Naive thymus-derived CD4-positive, alpha-beta T cell (primary cell): ENCODE measurements around the gene TREML2. TPM values are rescaled to one million over a fixed set of nuclear protein-coding genes. Genes with fewer than 3 reads are reported as not detected.

Experiments
- ATAC-seq: fragments of 150-1000 bp; cut with Tn5 transposase; 2 replicates; pipeline ENCODE4 v1.10.0; 2021; ENCODE audit warnings: mild to moderate bottlenecking, moderate library complexity
- CTCF ChIA-PET: fragments of 350-600 bp; sonication (Branson Sonifier 250); formaldehyde crosslinking; loops from one replicate; lab custom pipeline; 2021; ENCODE audit warnings: antibody characterized with exemption; lab: Charles Lee
- POLR2A ChIA-PET: fragments of 350-600 bp; sonication (Branson Sonifier 250); formaldehyde crosslinking; loops from one replicate; lab custom pipeline; 2021; ENCODE audit warnings: antibody characterized with exemption, inconsistent platforms; lab: Charles Lee
- DNase-seq, 9 donors: peaks; one replicate each; pipeline versions ENCODE4 v3.0.0 to v3.0.0-alpha.2; 2020 to 2022; ENCODE audit warnings: mixed read lengths in 1 of 9
- H3K27ac ChIP-seq: one replicate; pipeline ENCODE4 v1.7.0; 2013; ENCODE audit warnings: mild to moderate bottlenecking, low read depth, low read length, moderate library complexity
- H3K27me3 ChIP-seq, 2 donors: one replicate each; pipeline ENCODE4 v1.7.0; 2013; ENCODE audit warnings: low read length in 2 of 2, mild to moderate bottlenecking in 2 of 2, moderate library complexity in 2 of 2; ENCODE audit not compliant: control insufficient read depth in 2 of 2, insufficient read depth in 2 of 2
- H3K36me3 ChIP-seq, 3 experiments: 1 replicate in 2 of 3; 2 replicates in 1 of 3; pipeline ENCODE4 v1.7.0; 2013; ENCODE audit warnings: low read length in 3 of 3, mild to moderate bottlenecking in 3 of 3, moderate library complexity in 1 of 3; ENCODE audit not compliant: insufficient read depth in 3 of 3, control insufficient read depth in 2 of 3
- H3K4me1 ChIP-seq, 2 donors: one replicate each; pipeline ENCODE4 v1.7.0; 2013; ENCODE audit warnings: low read length in 2 of 2, mild to moderate bottlenecking in 2 of 2, moderate library complexity in 1 of 2; ENCODE audit not compliant: control insufficient read depth in 2 of 2, insufficient read depth in 2 of 2
- H3K4me3 ChIP-seq: 2 replicates; pipeline ENCODE4 v1.7.0; 2013; ENCODE audit warnings: mild to moderate bottlenecking, low read length
- H3K9me3 ChIP-seq, 3 experiments: 1 replicate in 2 of 3; 2 replicates in 1 of 3; pipeline ENCODE4 v1.7.0; 2013; ENCODE audit warnings: low read length in 3 of 3; ENCODE audit not compliant: control insufficient read depth in 2 of 3
- H3K27ac Mint-ChIP-seq, 9 donors: one replicate each; pipeline ENCODE4 v1.8.0; 2020 to 2022; ENCODE audit warnings: mixed read lengths in 9 of 9, mild to moderate bottlenecking in 8 of 9, moderate library complexity in 5 of 9, inconsistent platforms in 2 of 9
- H3K27me3 Mint-ChIP-seq, 5 donors: one replicate each; pipeline ENCODE4 v1.8.0; 2021 to 2022; ENCODE audit warnings: mixed read lengths in 5 of 5, mild to moderate bottlenecking in 1 of 5
- H3K36me3 Mint-ChIP-seq, 5 donors: one replicate each; pipeline ENCODE4 v1.8.0; 2020 to 2022; ENCODE audit warnings: mixed read lengths in 5 of 5, mild to moderate bottlenecking in 3 of 5, inconsistent platforms in 1 of 5
- H3K4me1 Mint-ChIP-seq, 7 donors: one replicate each; pipeline ENCODE4 v1.8.0; 2020 to 2022; ENCODE audit warnings: mixed read lengths in 7 of 7, mild to moderate bottlenecking in 3 of 7, inconsistent platforms in 1 of 7
- H3K4me3 Mint-ChIP-seq, 10 donors: one replicate each; pipeline ENCODE4 v1.8.0; 2020 to 2022; ENCODE audit warnings: mild to moderate bottlenecking in 10 of 10, mixed read lengths in 10 of 10, moderate library complexity in 6 of 10, inconsistent platforms in 2 of 10
- H3K9me3 Mint-ChIP-seq, 11 donors: one replicate each; pipeline ENCODE4 v1.8.0; 2020 to 2022; ENCODE audit warnings: mixed read lengths in 11 of 11, mild to moderate bottlenecking in 4 of 11, inconsistent platforms in 1 of 11, moderate library complexity in 1 of 11
- intact Hi-C, 2 donors: fragments of 100-400 bp; cut with micrococcal nuclease; formaldehyde crosslinking; loops; one replicate each; pipeline ENCODE4 v1.15.1; 2023
- polyA plus RNA-seq, 2 donors: library from polyadenylated mRNA; unstranded; fragments of 300-500 nt; fragmentation: Illumina TruSeq; gene quantifications; one replicate each; pipeline ENCODE4 v1.2.3, GENCODE V29; 2021
- total RNA-seq, 6 experiments: library from RNA in 5 of 6; stranded (reverse) in 5 of 6; gene quantifications; 1 replicate in 5 of 6; 2 replicates in 1 of 6; pipeline ENCODE4 v1.2.3 and lab custom pipeline; 2021 to 2026

TREML2 gene
- total and polyA plus RNA-seq, 7 experiments from 2014 or later: 0.54 to 19.8 (median 3.7) TPM

GRCh38 chr6:41171908-41172307 is 29.0 kb downstream of the TREML2 start:
- Mint-ChIP-seq H3K4me1 (peaks cover 0 to 2% (median 0%) of the 10 kb centered on the region in 7 donors), H3K27ac (no peak overlapping the region), H3K4me3 (no peak overlapping the region), H3K27me3 (peaks cover 0 to 23% (median 0%) of the 10 kb centered on the region in 5 donors), H3K36me3 (peaks cover 0 to 7% (median 0%) of the 10 kb centered on the region in 5 donors), H3K9me3 (peaks cover 0 to 1% (median 0%) of the 10 kb centered on the region in 11 donors)
- intact Hi-C loops: no loop called here
- Histone ChIP-seq H3K27me3 (no peaks in the 10 kb centered on the region), H3K4me3 (no peak overlapping the region), H3K36me3 (no peaks in the 10 kb centered on the region), H3K4me1 (no peaks in the 10 kb centered on the region), H3K9me3 (no peaks in the 10 kb centered on the region), H3K27ac (no peak overlapping the region)
- ChIA-PET CTCF (interaction anchor here (1.1 kb wide), 1 partner anchor 108 kb away, joined by 3 read pairs; no protein-coding TSS in a partner anchor), POLR2A (no interaction called here)
- ATAC-seq (no peak), DNase-seq (no peak)

GRCh38 chr6:41170547-41171160 is 30.3 kb downstream of the TREML2 start:
- ATAC-seq: no peak
- H3K4me3 ChIP-seq: no peak overlapping the region
- Mint-ChIP-seq H3K9me3 (peaks cover 0 to 1% (median 0%) of the 10 kb centered on the region in 11 donors), H3K27me3 (peaks cover 0 to 19% (median 0%) of the 10 kb centered on the region in 5 donors), H3K4me1 (peaks cover 0 to 2% (median 0%) of the 10 kb centered on the region in 7 donors), H3K4me3 (no peak overlapping the region), H3K27ac (no peak overlapping the region), H3K36me3 (peaks cover 0 to 7% (median 0%) of the 10 kb centered on the region in 5 donors)
- ChIA-PET CTCF (interaction anchor here (0.9 to 1.2 kb wide), 2 partner anchors 11 to 12 kb away, joined by 4 to 5 read pairs; no protein-coding TSS in a partner anchor), POLR2A (no interaction called here)
- intact Hi-C loops: no loop called here
- H3K27me3 ChIP-seq: no peaks in the 10 kb centered on the region
- no peaks in the 10 kb centered on the region for H3K36me3 ChIP-seq
- H3K27ac ChIP-seq: no peak overlapping the region
- H3K9me3 ChIP-seq: no peaks in the 10 kb centered on the region
- H3K4me1 ChIP-seq: no peaks in the 10 kb centered on the region
- no peak for DNase-seq

- peaks cover 0 to 24% (median 0%) of the 10 kb centered on the region in 5 donors for H3K27me3 Mint-ChIP-seq
- ATAC-seq: no peak
- intact Hi-C loops: no loop called here
- no peaks in the 10 kb centered on the region for H3K4me1 ChIP-seq
- H3K4me1 Mint-ChIP-seq: peaks cover 0 to 6% (median 0%) of the 10 kb centered on the region in 7 donors
- peaks cover 0 to 7% (median 0%) of the 10 kb centered on the region in 5 donors for H3K36me3 Mint-ChIP-seq
- no peaks in the 10 kb centered on the region for H3K36me3 ChIP-seq
- H3K27ac Mint-ChIP-seq: peak overlapping the region in 1 of 9 donors; percentile 57
- ChIA-PET CTCF (interaction anchor here (1.1 to 1.2 kb wide), 2 partner anchors 9 to 15 kb away, joined by 3 to 4 read pairs; no protein-coding TSS in a partner anchor), POLR2A (no interaction called here)
- no peak overlapping the region for H3K4me3 ChIP-seq
- H3K4me3 Mint-ChIP-seq: no peak overlapping the region
- DNase-seq: no peak
- H3K9me3 ChIP-seq: no peaks in the 10 kb centered on the region
- peaks cover 0 to 1% (median 0%) of the 10 kb centered on the region in 11 donors for H3K9me3 Mint-ChIP-seq
- no peak overlapping the region for H3K27ac ChIP-seq
- H3K27me3 ChIP-seq: no peaks in the 10 kb centered on the region
These were observed 33.6 kb downstream of the TREML2 start for GRCh38 chr6:41167173-41167963.

GRCh38 chr6:41164551-41165120 is 36.3 kb downstream of the TREML2 start:
- ATAC-seq: no peak
- Mint-ChIP-seq H3K27ac (no peak overlapping the region), H3K4me3 (no peak overlapping the region), H3K4me1 (peaks cover 0 to 7% (median 0%) of the 10 kb centered on the region in 7 donors), H3K36me3 (peaks cover 0 to 8% (median 0%) of the 10 kb centered on the region in 5 donors), H3K9me3 (peaks cover 0 to 1% (median 0%) of the 10 kb centered on the region in 11 donors), H3K27me3 (peaks cover 0 to 21% (median 0%) of the 10 kb centered on the region in 5 donors)
- Histone ChIP-seq H3K27me3 (no peaks in the 10 kb centered on the region), H3K36me3 (no peaks in the 10 kb centered on the region), H3K4me1 (no peaks in the 10 kb centered on the region), H3K9me3 (no peaks in the 10 kb centered on the region), H3K4me3 (no peak overlapping the region), H3K27ac (no peak overlapping the region)
- DNase-seq: no peak
- ChIA-PET CTCF (interaction anchor here (1.0 kb wide), 1 partner anchor 18 kb away, joined by 3 read pairs; no protein-coding TSS in a partner anchor), POLR2A (no interaction called here)
- intact Hi-C loops: no loop called here

GRCh38 chr6:41163419-41163717 is 37.6 kb downstream of the TREML2 start:
- Histone ChIP-seq H3K4me3 (no peak overlapping the region), H3K27ac (no peak overlapping the region), H3K36me3 (no peaks in the 10 kb centered on the region), H3K9me3 (no peaks in the 10 kb centered on the region), H3K4me1 (no peaks in the 10 kb centered on the region), H3K27me3 (no peaks in the 10 kb centered on the region)
- intact Hi-C loops: no loop called here
- peaks cover 0 to 1% (median 0%) of the 10 kb centered on the region in 11 donors for H3K9me3 Mint-ChIP-seq
- CTCF ChIA-PET: no interaction called here
- H3K4me3 Mint-ChIP-seq: no peak overlapping the region
- POLR2A ChIA-PET: no interaction called here
- peaks cover 0 to 8% (median 0%) of the 10 kb centered on the region in 5 donors for H3K36me3 Mint-ChIP-seq
- H3K4me1 Mint-ChIP-seq: peaks cover 0 to 7% (median 0%) of the 10 kb centered on the region in 7 donors
- H3K27me3 Mint-ChIP-seq: peaks cover 0 to 17% (median 0%) of the 10 kb centered on the region in 5 donors
- no peak overlapping the region for H3K27ac Mint-ChIP-seq
- ATAC-seq (no peak), DNase-seq (no peak)

GRCh38 chr6:41162687-41163418 is 38.1 kb downstream of the TREML2 start, which contains the start of gene TREM2:
TREM2 (minus strand) TSS chr6:41163116; CDS start chr6:41163082, 34 bp downstream.
- no peak for ATAC-seq
- Histone ChIP-seq H3K27me3 (no peaks in the 10 kb centered on the region), H3K4me3 (no peak within 1 kb of the TSS), H3K9me3 (no peaks in the 10 kb centered on the region), H3K36me3 (no peaks in the 10 kb centered on the region), H3K4me1 (no peaks in the 10 kb centered on the region), H3K27ac (no peak within 1 kb of the TSS)
- ChIA-PET CTCF (no interaction called here), POLR2A (no interaction called here)
- H3K27ac Mint-ChIP-seq: no peak within 1 kb of the TSS
- H3K9me3 Mint-ChIP-seq: peaks cover 0 to 1% (median 0%) of the 10 kb centered on the region in 11 donors
- intact Hi-C loops: no loop called here
- H3K4me1 Mint-ChIP-seq: peaks cover 0 to 7% (median 0%) of the 10 kb centered on the region in 7 donors
- H3K36me3 Mint-ChIP-seq: peaks cover 0 to 12% (median 0%) of the 10 kb centered on the region in 5 donors
- H3K27me3 Mint-ChIP-seq: peaks cover 0 to 19% (median 0%) of the 10 kb centered on the region in 5 donors
- no peak for DNase-seq
- no peak within 1 kb of the TSS for H3K4me3 Mint-ChIP-seq
